HG03521 (cell line): ENCODE data around the gene USP1.

Experiments used
- ATAC-seq: cut with Tn5 transposase; IDR thresholded peaks from one replicate; pipeline ENCODE4 v1.9.1; 2021; ENCODE audit warnings: mild to moderate bottlenecking, moderate library complexity; ENCODE audit not compliant: unreplicated experiment

USP1 gene

GRCh38 chr1:62481681-62482080, 44.8 kb downstream of the USP1 start:
- ATAC-seq = no peak

GRCh38 chr1:62484824-62485468, 48.1 kb downstream of the USP1 start:
- ATAC-seq = no peak

- no peak for ATAC-seq
These were observed 51.1 kb downstream of the USP1 start for GRCh38 chr1:62487956-62488355.

- ATAC-seq = no peak
These were observed 55.7 kb downstream of the USP1 start for GRCh38 chr1:62492521-62492920.

GRCh38 chr1:62493656-62494055, 56.8 kb downstream of the USP1 start:
- ATAC-seq = no peak

- ATAC-seq = no peak
These were observed 57.3 kb downstream of the USP1 start for GRCh38 chr1:62494137-62494536.

- ATAC-seq = no peak
These were observed 63.4 kb downstream of the USP1 start for GRCh38 chr1:62500210-62500609.
